AG08395 (cell line): ENCODE results near the gene FRMD4A.

Source experiments
- DNase-seq: peaks from one replicate; pipeline ENCODE4 v3.0.0; 2012; ENCODE audit warnings: mixed read lengths, low spot score

Gene FRMD4A

DNA sequence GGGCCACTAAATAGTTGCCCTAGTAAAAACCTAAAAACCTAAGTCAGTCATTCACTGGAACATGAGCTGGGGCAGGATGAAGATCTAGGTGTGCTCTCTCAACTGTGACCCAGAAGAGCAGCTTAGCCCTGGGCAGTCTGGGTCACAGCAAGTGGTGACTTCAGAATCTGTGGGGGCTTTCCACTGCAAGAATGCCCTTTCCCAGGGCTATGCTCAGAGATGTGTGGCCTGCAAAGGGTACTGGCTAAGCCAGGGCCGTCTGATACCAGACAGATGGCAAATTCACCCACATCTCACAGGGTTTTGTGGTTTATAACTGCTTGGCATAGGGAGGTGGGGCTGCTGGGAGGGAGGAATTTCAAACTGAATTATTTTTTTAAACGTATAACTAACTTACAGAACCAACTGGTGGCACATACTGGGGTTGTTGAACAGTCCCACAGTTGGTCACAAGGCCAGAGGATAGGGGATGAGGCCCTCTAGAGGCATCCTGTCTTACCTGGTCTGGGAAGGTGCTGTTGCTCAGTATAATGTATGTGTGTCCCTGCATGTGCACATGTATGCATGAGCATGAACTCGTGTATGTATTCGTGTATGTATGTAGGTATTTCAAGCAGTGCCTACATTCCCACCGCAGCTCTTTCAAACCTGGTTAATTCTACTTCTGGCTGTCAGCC, 680.7 kb downstream of the FRMD4A start:
- no peak for DNase-seq

DNA sequence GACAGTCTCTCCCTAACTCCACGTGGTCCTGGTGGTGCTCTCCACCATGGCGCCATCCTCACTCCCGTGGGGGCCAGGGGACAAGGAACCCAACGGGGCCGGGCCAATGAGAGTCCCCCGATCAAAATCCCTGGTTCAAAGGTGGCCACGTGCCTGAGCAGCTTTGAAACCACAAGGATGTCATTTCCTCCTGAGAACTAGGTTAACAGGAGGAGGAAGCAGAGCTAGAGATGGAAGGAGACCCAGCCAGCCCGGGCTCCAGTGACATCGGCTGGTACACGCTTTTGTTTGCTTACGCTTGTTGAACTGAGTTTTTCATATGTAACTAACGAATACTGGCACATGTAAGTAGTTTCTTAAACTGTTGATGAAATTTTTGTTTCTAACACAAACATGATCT, 682.3 kb downstream of the FRMD4A start:
- no peak for DNase-seq

DNA sequence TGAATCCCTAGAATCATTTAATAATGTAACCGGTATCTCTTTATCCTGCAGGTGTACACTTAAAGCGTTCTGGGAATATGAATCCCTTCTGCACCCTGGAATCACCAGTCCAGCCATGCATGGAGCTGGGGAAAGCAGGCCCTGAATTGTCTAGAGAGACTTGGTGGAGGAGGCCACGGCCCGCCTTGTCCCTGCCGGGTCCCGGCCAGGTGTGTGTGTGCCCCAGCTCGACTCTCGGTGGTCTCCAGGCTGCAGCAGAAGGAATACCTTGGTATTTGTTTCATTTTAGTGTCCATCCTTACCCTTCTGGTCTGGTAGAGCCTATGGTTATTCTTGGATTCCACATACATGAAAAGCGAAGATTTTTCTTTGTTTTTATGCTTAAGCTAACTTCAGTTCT, 685.9 kb downstream of the FRMD4A start:
- DNase-seq = no peak

DNA sequence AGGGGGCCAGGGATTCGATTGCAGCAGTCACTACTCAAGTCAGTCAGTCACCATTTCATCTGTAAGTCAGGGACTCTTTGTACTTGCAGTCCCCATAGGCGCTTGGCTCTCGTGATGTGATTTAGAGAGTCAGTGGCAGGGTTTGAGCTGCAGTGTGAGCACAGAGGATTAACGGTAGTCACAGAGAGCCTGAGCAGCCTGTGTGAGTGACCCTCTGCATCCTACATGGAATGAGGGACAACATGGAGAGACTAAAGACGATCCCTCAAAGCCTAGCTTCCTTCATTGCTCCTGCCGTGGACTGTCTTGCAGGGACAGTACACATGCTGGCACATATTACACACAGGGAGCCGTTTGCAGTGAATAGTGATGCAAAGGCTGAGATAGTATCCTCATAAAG, 687.7 kb downstream of the FRMD4A start:
- DNase-seq = no peak

DNA sequence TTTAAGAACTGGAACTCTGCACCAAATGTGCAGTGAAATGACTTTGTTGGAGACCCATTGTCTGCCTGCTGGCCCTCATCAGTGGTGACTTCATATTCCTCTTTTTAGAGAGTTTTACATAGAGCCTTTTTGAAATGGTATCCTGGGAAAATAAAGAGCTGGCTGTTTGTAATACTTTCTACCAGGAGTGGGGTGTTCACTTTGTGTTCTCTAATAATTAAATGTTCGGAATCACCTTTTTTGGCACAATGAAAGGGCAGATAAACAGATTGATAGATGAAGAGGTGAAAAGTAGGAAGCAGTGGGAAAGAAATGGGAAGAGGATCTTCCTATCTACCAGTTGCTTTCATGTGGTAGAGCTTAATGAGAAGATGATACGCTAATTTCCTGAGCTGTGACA, 688.4 kb downstream of the FRMD4A start:
- DNase-seq = no peak

DNA sequence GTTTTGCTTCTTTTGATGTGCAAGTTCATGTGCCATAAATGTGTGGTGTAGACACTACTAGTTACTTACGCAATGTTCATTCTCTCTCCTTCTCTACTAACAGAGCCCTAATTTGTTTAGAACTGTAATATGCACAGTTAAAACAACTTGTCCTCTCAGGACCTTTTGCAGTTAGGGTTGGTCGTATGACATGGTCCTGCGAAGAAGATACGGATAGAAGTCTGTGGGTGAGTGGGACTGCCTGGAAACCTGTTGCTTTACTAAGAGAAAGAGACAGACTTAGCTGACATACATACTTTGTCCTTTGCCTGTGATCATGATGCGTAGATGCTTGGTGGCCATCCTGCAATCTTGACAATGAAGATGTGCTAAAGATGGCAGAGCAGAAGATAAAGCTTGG, 692.8 kb downstream of the FRMD4A start:
- no peak for DNase-seq

DNA sequence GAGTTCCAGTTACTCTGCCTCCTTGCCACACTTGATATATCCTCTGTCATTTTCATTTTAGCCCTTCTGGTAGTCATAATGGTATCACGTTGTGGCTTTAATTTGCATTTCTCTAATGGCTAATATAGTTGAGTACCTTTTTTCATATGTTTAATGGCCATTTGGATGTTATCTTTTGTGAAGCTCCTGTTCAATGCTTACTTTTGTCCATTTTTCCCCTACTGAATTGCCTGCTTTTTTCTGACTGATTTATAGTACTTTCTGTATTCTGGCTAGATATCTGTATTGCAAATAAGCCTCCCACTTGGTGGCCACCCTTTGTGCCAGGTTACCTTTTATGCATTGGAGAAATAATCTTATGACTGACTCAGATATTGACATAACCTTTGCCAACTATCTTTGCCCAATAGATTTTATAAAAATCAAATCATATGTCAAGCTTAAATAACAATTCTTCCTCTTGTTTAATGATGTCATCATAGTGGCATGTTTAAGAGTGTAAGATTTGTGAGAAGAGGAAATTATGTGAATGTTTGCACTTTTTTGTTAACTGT, 693.3 kb downstream of the FRMD4A start:
- DNase-seq = no peak

DNA sequence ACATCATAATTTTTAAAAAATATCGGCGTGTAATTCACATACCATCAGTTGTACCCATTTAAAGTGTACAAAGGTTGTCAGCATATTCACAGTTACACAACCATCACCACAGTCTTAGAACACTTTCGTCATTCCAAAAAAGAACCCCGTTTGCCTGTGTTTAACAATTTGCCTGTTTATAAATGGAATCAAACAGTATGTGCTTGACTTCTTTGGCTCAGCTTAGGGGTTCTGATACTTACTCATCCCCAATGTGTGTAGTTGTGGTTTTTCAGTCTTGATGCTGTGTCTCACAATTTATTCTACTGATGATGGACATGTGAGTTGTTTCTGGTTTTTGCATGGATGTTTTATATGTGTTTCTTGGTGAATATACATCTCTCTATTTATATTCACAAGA, 693.9 kb downstream of the FRMD4A start:
- DNase-seq = no peak

DNA sequence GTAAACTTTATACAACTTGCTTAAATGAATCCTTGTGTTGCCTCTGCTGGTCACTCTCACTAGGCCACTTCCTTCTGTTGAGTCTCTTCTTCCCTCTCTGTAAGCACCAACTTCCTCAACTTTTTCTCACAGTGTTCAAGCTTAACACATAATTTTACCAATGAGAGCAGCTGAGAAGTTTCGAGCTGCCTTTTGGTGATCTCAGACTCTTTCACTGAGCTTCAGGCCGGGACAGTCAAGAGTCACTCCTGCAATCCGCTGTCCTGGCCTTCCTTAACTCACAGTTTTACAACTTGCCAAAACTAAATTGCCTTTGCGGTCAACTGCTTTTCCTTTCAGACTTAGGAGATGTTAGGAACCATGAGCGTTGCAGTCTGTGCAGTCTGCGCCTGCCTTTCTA, 696.5 kb downstream of the FRMD4A start:
- DNase-seq = peak; percentile 70

DNA sequence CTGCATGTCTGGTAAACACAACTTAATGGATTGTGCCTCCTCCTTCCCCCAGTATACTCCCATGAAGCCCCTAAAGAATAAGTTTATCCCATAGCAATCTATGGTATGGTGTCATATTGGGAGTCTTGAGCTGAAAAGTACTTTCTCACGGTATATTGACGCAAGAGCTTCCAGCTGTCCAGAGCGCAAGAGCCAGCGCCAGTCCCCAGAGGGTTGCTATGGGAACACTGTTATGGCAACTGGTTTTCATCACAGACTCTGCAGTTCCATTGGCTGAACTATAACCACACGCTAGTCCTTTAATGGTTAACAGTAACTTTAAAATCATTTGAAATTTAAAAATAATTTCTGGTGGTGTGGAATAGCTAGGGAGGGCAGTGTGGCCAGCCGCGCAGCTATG, 697.0 kb downstream of the FRMD4A start:
- peak; percentile 91 for DNase-seq

DNA sequence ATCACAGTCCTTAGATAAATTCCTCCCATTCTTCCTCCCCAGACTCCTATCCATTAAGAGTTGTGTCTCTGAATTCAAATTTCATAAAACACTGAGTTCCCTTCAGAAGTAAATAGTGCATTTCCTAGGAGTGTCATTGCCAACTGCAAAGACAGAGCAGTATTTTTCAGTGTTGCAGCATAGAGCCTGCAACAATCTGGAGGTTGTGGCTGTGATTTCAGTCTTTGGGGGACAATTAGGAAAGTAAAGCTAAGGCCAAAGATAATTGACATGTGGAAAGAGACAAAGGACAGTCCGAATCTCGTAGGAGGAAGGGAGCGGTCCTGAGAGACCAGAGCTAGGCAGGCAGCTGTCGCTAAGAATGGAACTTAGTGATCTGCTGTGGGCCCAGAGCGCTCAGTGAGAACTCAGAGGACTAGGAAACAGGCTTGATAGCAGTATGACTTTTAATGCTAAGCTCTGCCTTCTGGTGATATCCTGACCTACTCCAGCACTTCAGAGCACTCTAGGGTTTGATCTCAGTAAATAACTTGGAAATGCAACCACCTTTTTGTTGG, 697.8 kb downstream of the FRMD4A start:
- no peak for DNase-seq

DNA sequence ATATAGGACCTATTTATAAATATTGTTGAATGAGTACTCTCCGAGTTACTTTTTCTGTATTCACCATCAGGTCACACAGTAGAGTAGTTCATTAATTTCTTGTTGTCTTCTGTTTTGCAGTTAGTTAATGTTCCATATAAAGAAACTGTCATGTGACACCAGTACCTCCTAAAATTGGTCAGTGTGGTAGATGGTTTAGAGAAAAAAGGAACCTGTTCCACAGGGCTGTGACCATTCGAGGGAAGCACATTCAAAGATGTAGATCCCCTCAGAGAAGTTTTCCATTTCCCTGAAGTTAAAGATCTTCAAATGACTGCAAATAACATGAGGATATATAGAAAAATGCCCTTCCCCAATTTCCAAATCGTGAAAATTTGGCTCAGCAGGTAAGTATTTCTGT, 698.3 kb downstream of the FRMD4A start:
- no peak for DNase-seq

DNA sequence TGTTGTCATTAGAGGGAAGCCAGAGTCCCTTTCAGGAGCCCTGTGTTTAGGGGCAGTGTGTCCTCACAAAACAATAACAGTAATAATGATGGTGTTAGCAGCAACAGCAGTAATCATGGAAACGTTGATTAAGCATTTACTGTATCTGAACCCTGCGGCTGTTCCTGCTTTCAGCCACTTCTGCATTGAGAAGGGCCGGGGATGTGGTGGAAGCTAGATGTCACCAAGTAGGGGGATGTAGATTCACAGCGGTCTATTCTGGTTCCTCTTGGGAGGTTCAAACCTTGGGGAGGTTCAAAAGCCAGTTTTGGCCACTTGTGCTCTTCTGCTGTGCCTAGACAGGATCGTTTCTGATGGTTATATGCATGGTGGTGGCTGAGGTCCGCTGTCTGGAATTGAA, 699.1 kb downstream of the FRMD4A start:
- no peak for DNase-seq

DNA sequence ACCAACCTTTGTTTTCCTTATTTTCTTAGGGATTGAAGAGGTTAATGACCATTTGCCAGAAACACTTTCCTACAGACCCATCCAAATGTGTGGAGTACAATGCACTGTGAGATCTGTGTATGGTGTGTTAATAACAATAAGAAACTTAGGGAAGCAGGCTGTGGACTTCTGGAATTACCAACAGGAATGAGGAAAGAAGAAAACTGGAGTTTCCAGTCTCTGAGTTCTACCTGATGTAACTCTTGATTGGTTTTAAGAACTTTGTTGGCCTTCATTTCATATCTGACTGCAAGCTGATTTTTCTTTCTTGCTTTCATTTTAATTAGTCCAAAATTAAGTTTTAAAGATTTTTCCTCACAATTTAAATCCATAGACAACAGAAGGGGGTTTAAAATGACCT, 700.5 kb downstream of the FRMD4A start:
- DNase-seq = no peak

DNA sequence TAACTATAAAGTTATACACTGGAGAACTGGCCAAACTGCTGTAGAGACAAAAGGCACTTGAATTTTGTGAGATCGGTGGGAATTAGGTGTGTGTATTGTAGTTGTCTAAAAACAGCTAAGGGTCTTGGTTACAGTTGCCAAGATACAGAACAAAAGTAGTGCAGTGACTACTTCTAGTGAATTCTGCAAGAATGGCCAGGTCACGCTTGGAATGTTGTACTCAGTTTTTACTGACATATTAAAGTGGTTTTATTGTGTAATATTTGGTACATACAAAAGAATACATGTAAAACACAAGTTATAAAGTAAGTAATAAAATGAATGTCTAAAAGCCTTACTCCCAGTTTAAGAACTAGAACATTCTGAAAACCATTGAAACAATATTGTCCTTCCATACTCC, 701.6 kb downstream of the FRMD4A start:
- no peak for DNase-seq

DNA sequence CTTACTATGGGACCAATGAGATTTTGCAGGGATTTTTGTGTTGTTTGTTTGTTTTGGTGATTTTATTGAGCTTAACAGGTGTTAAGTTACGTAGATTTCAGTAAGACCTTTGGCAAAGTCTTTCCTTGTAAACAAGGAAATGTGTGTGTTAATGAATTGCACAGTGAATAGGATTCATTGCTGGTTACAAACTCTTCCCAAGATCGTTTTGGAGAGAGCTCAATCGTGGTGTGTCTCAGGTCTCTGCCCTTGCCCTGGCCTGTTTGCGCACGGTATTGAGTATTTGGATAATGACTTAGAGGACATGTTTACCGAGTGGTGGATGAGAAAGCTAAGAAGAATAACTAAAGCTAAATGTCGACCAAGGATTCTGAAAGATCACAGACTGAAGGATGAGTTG, 702.1 kb downstream of the FRMD4A start:
- no peak for DNase-seq

DNA sequence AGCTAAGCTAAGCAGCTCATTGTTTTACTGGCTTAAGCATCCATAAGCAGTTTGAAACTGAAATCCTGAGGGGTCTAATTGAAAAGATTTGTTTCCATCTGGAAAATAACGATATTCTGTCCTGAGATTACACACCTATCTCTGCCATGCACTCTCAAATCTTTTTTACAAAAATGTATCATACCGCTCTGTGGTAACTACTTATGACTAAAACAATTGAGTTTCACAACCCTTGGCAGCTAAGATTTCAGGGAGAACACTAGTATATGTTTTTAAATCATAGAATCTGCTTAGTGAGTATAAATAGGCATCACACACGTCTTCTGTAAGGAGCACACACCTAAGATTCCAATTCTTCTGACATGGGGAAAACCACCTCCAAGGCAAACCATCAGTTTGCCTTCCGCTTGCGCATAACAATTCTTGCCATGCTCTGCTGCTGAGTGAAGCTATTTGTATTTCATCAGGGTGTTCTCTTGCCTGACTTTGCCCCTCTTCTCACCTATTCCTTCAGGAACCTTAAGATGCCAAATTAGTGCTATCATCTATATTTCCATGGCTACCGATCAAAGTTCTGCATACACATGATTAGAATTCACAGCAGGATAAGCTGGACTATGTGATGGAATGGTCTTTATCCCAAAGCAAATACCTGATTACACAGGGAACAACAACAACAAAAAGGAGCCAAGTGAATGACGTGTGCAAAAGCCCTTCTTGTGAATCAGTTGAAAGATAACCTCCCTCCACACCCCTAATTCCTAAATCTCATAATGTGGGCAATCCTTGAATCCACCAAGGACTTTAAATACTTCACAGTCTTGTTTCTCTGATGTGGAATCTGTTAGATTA, 703.0 kb downstream of the FRMD4A start:
- no peak for DNase-seq

DNA sequence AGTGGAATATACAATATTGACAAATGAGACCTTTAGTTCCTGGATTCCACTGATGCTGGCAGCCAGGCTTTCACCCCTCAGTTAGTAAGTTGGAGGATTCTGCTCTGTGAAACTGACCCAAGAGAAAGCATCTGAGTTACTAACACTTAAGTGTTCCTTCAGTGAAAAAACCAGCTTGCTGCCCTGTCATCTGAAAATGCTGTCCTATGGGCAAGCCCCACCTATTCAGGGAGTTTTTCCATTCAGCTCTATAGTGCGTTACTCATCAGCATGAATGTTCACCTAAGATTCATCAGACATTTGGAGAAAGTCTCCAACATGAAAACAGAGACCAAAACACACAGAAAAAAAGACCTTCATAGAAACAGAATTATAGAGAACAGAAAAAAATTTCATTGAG, 706.1 kb downstream of the FRMD4A start:
- DNase-seq = no peak

DNA sequence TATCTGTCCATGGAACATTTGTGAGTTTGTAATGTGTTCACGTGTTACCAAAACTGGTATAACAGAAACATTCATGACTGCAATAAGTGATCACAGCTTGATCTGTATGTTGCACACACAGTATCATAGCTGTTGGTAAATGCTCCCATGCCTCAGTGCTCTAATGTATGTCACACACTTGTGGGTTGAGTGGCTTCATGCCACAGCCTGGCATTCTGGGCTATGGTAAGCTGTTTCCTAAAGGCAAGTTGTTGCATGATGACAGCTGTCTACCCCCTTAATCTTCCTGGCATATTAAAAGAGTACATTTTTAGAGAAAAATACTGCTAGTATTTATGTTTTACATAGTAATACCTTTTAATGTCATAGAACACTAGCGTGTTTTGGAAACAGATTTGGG, 708.8 kb downstream of the FRMD4A start:
- DNase-seq = no peak

DNA sequence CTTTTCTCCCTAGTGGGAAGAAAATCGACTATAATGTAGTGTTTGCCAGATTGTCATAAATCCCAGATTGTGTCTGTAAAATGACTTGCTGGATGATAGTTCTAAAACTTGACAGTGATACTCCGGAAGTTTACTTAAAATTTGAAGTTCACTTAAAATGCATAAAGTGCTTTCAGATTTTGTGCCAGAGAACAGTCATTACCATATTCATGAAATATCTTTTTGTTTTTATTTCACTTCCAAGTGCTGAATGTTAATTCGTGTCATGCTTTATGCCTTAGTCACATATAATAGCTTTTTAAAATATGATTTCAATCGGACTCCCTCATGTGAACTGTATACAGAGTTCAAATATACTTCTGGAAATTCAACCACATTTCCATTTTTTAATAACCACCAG, 713.6 kb downstream of the FRMD4A start:
- DNase-seq = no peak

DNA sequence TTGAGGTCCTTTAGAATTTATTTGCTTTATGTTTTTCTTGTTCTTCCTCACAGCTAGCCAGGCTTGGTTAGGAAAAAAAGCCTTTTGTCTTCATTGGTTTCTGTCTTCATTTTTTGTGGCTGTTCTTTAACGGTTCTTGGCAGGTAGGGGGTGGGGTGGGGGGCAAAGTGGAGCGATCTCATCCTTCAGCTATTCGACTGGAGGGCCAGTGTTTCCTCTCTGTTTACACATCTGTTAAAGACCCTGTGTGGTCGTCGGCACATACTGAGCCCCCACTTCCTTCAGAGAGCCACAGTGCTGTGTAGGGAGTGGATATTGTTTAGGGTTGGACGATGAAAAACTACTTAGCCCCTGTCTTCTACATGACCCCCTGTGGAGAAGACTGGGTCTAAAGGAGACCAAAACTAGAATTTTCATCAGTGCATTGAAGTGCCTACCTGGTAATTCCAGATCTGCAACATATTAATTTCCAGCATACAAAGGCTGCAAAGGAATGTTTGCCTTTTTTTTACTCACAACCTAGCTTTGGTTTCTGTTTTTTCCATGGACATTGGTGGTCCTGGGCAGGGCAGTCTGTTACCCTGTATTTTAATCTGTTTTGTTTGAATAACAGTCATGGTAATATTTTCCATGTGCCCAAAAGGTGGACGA, 714.9 kb downstream of the FRMD4A start:
- no peak for DNase-seq

DNA sequence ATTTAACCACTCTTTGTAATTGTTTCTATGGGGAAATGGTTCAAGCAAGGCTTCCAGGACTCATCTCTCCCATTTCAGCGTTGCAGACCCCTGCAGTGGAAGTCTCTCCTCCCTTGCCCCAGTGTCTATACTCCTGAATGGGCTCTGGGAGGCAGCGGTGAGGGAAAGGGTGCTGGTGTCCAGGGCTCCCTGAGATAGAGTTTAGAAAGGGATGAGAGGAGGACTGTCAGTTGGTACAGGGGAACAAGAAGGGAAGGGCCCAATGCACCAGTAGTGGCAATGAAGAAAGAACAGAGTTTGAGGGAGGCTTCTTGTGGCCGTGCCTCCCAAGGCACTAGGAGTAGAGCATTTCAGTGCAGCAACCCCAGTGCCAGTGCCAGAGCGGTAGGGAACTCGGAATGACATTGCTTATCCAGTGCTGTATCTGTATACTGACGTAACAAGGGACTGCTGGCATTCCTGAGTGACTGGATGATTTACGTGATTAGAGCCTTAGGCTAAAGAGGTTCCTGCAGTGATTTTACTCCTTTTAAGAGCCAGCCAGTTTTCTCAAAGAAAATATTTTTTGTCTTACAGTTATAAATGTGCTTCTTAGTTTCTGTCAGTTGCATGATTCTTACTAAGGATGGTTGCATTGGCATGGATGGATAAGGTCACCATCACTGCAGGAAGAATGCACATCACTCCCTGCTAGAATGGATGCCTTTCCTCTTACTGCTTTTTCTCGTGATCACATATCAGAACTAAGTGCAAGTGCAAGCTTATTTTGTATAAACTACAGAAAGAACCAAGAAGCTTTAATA, 716.0 kb downstream of the FRMD4A start:
- no peak for DNase-seq
